GOT3 (cell line): ENCODE measurements around the gene KIAA1671.

Source experiments
- DNase-seq: peaks from one replicate; lab custom pipeline; 2025; ENCODE audit warnings: mixed read lengths; lab: John Stamatoyannopoulos, UW

The KIAA1671 gene

GRCh38 chr22:25068707-25069106 is 116.2 kb downstream of the KIAA1671 start:
- no peak for DNase-seq

DNA sequence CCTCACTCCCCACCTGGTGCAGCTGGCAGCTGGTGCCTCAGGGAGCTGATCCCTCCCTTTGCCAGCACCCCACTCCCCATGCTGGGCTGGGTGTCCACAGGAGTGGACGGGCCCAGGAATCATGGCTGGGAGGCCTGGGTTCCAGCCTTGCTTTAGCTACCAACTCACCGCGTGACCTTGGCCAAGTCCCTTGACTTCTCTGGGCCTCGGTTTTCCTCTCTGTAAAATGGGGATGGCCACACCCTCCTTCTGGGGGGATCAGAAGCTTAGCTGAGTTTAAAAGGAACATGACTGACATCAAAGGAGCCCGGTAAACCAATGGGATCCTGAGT is 116.9 kb downstream of the KIAA1671 start:
- DNase-seq, result no peak

DNA sequence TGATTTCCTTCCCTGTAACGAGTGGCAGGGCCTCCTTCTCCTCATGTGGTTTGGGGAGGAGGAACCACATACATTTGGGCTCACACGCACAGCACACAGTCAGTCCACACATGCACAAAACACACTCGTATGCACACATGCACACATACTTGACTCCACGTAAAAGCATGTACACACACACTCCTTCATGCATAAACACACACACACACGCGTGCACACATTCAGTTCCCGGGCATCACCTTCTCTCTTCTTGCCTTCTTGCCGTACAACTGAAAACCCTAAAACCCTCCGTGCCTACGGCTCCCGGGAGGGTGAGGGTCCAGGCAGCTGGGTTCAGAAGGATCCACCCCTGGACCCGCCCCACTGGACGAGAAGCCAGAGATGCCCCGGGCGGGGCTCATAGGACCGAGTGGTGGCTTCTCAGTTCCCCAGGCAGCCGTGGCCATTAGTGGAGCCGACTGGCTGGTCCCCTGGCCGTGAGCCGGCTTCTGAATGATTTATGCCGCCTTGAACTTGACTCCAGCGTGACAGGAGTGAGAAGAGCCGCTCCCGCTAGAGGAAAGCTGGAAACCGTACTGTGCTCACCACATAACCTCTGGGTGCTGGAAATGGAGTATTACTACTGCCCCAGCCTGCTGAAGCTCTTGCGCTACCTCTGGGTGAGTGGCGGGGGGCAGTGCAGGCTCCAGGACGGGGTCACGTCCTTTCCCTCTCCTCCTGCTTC is 117.4 kb downstream of the KIAA1671 start:
- no peak for DNase-seq

GRCh38 chr22:25070956-25071355 is 118.4 kb downstream of the KIAA1671 start:
- DNase-seq, result no peak

DNA sequence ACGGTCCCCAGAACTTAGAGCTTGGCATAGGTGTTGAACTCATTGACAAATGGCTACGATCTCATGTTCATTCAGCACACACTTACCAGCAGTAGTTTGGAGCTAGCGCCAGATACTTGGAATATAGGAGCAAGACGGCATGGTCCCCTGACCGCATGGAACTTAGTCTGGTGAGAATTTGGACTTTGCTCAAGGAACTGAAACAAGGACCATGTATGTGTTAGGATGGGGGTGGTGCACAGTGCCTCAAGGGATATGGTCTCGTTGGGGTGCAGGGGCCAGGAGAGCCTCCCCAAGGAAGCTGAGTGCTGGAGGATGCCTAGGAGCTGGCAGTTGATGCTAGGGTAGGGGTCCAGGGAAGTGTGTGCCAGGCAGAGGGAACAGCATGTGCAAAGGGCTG is 119.2 kb downstream of the KIAA1671 start:
- DNase-seq, result no peak

DNA sequence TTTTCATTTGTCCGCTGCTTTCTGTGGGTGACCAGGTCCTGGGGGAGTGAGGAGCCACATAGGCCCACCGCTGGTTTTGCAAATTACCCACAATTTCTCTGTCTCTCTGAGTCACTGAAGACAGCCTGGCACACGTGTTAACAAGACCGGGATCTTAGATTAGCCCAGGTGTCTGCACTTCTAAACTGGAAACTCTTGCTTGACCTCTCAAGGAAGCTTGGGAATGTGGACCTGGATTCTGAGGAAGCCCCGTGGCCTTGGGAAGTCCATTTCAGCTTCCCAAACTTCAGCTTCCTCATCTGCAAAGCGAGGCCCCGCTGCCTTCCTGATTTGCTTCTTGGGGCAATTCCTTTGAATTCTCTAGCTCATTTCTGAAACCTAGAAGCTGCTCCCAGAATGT is 119.9 kb downstream of the KIAA1671 start:
- no peak for DNase-seq

- DNase-seq, result no peak
Observed at GRCh38 chr22:25076336-25076735, 123.8 kb downstream of the KIAA1671 start.

- no peak for DNase-seq
Observed at GRCh38 chr22:25077056-25077455, 124.5 kb downstream of the KIAA1671 start.

DNA sequence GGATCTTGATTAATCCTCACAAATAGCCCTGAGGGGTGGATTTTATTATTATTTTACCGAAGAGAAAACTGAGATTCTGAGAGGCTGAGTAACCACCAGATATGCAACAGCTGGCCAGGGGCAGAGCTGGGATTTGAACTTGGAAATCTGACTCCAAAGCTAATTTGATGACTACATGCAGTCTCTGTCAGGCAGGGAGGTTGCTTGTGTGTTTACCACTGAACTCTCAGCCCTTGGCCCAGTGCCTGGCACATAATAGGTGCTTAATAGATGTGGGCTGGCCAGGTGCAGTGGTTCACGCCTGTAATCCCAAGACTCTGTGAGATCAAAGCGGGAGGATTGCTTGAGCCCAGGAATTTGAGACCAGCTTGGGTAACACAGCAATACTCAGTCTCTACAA is 125.4 kb downstream of the KIAA1671 start:
- DNase-seq, result no peak

DNA sequence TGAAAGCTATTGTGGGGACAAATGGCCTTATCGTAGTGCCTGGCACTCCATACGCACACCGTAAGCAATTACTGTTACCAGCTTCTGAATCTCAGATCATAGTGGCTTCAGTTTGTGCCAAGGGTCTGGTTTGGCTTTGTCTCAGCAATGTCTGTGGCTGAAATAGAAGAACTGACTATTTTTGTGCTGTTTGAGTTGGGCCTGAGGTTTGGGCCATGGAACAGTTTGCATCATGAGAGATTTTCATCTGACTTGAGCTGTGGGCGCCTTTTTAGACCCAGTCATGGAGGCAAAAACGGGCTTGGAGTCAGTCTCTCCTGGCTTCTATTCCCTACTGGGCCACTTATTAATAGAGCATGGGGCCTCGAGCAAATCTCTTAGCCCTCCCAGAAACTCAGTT is 126.1 kb downstream of the KIAA1671 start:
- no peak for DNase-seq

GRCh38 chr22:25080855-25081254 is 128.3 kb downstream of the KIAA1671 start:
- no peak for DNase-seq

- no peak for DNase-seq
Observed at GRCh38 chr22:25081409-25081824, 128.9 kb downstream of the KIAA1671 start.

DNA sequence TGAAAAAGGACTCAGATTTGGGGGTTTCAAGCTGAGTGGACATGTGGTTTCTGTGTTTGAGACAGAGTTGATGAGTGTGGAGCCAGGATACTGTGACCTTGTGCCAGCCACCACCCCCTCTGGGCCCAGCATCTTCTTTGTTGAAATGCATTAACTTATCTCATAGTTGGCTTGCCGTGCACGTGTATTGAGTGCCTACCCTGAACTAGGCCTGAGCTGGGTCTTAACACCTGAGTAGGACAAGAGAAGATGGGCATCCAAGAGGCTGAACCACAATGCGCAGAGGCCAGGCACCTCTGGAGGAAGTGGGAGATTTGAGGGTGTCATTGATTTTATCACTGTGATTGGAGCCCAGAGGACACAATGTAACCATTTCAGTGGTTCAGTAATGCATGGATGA is 129.6 kb downstream of the KIAA1671 start:
- DNase-seq, result no peak

DNA sequence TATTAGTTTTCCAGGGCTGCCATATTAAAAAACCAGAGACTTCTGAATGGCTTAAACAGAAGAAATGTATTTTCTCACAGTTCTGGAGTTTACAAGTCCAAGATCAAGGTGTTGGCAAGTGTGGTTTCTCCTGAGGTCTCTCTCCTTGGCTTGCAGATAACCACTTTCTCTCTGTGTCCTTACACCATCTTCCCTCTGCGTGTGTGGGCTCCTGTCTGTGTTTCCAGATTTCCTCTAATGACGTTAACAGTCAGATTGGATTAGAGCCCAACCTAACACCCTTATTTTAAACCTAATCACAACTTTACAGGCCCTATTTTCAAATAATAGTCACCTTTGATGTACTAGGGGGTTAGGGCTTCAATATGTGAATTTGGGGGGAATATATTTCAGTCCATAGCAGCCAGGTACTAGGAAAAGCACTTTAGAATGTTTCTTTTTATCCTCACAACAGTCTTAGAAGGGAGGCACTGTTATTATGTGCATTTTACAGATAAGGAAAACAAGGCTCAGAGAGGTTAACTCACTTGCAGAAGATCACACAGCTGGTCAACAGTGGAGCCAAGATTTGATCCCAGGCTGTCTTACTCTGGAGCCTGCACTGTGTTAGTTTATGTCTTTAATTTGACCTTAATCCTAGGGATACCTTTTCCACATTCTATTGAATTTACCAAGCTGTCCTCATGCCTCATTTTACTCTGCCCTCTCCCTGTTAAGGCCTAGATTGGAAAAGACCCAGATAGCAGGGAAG is 130.7 kb downstream of the KIAA1671 start:
- DNase-seq, result no peak

DNA sequence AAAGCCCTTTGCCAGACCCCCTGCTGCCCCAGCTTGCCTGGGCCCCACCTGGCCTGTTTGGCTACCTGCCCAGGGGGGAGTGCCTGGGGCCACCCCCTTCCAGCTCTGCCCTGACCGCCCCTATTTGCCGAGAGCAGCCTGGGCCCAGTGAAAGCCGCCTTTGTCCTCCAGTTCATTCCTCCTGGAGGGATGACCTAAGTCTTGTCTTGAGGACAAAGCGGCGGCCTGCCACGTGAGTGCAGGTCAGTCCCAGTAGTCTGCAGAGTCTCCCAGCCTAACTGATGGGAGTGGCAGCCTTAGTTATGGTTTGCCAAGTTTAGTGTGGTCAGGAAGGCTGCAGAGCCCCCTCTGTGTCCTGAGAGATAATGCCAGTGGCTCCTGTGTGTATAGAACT is 131.3 kb downstream of the KIAA1671 start:
- DNase-seq, result no peak

- no peak for DNase-seq
Observed at GRCh38 chr22:25084405-25085107, 132.0 kb downstream of the KIAA1671 start.

GRCh38 chr22:25085156-25085555 is 132.6 kb downstream of the KIAA1671 start:
- DNase-seq, result no peak

DNA sequence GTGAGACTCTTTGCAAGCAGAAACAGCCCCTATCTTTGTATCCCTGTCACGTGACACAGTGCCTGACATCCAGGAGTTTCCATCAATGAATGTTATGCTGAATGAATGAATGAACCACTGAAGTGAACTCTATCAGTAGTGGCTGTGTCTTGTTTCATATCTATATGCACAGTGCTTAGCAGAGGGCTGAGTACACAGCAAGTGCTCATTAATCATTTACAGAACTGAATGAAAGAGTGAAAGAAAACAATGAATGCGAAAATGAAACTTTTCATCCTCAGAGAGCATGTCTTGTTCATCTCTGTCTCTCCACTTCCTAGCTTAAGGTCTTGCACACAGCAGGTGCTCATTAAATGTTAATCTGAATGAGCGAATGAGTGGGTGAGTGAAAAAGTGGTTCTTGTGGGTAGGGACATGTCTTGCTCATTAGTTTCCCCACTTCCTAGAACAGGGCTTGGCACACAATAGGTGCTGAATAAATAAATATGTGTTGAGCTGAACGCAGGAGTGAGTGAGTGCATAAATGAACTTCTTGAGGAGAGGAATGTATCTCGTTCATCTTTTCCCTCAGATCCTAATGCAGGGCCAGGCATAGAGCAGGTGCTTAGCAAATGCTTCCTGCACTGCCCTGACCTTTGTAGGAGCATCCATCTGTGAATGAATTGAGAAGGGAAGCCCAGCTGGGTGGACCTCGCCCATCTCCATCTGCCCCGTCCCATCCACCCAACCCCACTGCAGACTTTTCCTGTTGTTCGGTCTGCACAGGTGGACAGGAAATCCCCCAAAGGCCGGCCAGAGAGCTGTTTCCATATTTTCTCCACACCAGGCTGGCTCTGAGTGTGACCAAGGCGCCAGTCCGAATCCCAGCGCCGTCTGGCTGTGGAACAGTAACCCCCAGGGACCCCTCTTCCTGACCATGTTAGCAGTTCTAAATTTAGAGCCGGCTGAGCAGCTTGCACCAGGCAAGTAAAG is 133.7 kb downstream of the KIAA1671 start:
- no peak for DNase-seq

GRCh38 chr22:25086902-25087282 is 134.4 kb downstream of the KIAA1671 start:
- DNase-seq, result no peak

GRCh38 chr22:25090225-25090890 is 137.8 kb downstream of the KIAA1671 start:
- no peak for DNase-seq

GRCh38 chr22:25091458-25091857 is 138.9 kb downstream of the KIAA1671 start:
- DNase-seq, result no peak
